GM21576 (cell line): ENCODE measurements around the gene TOB1.

Source experiments
- ATAC-seq: cut with Tn5 transposase; IDR thresholded peaks from one replicate; pipeline ENCODE4 v1.9.1; 2021; ENCODE audit warnings: mild to moderate bottlenecking, moderate library complexity; ENCODE audit not compliant: unreplicated experiment

Gene TOB1

DNA sequence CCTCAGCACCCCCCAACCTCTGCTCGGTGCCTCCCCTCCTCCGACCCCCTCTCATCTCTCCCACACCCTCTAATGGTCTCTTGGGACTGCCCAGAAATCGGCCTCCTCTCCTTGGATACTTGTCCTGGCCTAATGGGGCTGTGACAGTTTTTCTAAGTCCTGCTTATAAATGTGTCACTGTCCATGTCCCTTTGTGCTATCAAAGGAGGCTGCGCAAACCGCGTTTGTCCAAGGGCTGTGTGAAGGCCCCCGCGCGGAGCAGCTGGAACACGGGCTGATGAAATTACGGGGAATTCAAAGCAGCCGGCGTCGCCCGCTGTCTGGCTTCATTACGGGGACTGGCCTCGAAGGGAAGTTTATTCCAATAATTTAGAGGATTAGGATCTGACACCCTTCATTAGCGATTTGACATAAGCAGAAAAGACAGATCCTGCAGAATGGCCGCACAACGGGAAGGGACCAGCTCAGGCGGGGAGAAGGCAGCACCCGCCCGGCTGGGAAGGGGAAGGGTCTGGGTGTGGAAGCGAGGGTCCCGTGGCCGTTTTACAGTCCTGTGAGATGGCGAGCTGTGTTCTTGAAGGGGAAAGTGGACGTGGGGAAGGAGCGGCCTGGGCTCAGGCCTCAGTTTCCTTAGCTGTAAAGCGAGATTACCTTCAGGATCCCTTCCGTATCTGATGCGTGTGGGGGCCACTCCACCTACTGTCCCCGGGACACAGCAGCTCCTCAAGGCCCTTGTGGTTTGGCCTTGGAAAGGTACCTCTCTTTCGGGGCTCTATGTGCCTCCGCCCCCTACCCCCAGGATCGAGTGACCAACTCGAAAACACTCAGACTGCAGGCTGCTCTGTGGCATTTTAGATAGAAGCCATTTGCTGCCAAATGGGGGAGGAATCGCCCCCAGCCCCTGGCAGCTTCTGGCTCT lies 32.4 kb downstream of the TOB1 start:
- no peak for ATAC-seq

GRCh38 chr17:50832864-50833381 lies 33.2 kb downstream of the TOB1 start:
- no peak for ATAC-seq

DNA sequence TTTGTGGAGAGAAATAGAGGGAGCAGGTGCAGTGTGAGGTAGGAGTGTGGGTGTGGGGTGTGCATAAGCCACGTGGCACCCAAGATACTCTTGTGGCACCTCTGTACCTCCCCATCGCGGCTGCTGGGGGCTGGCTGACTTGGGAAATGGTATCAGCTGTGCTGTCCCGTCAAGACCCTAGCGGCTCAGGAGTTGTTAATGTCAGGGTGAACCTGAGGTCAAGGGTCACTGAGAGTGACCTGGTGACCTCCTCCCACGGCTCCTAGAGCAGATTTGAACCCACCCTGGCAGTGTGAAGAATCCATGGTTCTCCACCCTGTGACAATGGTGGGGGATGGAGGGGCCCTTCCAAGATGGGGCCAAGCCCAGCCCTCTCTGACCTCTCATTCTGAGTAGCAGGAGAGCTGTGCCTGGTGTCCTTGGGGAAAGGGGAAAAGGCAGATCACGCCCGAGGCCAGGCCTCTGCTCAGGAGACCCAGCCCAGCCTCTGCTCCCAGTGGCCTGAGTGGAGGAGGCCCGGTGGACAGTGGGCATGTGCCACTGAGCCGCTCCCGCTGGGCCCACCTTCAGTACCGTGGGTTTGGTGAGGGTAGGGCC lies 33.8 kb downstream of the TOB1 start:
- no peak for ATAC-seq

DNA sequence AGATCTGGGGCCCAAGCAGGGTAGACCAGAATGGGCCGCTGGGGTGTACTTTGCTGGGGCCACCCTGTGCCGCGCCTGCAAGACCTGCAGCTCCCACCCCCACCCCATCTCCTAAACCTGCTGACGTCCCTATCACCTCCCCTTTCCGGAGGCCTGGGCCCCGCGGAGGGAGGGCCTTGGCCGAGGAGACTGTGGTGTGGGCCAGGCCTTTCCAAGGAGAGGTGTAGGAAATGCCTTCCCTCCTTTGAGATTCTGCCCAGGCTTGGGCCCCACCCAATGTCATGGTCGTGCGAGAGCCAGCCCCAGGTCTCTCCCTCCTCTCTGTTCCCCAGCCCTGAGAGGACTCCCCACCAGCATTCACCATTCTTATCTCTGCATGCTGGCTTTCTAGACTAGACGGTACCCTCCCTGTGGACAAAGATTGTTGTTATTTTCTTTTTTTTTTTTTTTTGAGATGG lies 34.7 kb downstream of the TOB1 start:
- no peak for ATAC-seq

- no peak for ATAC-seq
Measured at GRCh38 chr17:50830994-50831393, 35.2 kb downstream of the TOB1 start.

- no peak for ATAC-seq
Measured at GRCh38 chr17:50830352-50830751, 35.8 kb downstream of the TOB1 start.

GRCh38 chr17:50829332-50829731 lies 36.8 kb downstream of the TOB1 start:
- no peak for ATAC-seq

- peak; percentile 86 for ATAC-seq
Measured at GRCh38 chr17:50828508-50829170, 37.5 kb downstream of the TOB1 start.

- ATAC-seq: no peak
Measured at GRCh38 chr17:50825188-50825587, 41.0 kb downstream of the TOB1 start.

GRCh38 chr17:50824429-50824828 lies 41.7 kb downstream of the TOB1 start:
- ATAC-seq: no peak

GRCh38 chr17:50822550-50822949 lies 43.6 kb downstream of the TOB1 start:
- no peak for ATAC-seq

DNA sequence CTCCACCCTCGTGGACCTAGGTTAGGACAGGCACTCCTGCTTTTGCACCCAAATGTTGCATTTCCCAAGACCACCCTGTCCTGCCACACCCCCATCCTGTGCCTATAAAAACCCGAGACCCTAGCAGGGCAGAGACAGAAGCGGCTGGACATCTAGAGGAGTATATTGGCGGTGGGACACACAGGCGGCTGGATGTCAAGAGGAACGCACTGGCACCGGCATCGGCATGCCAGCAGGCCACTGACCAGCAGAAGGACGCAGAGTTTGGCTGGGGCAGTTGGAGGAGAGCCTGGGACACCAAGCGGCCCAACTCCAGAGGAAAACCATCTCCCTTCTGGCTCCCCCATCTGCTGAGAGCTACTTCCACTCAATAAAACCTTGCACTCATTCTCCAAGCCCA lies 45.5 kb downstream of the TOB1 start:
- ATAC-seq: no peak

GRCh38 chr17:50818921-50819657 lies 47.1 kb downstream of the TOB1 start:
- ATAC-seq: no peak

- ATAC-seq: no peak
Measured at GRCh38 chr17:50818261-50818660, 47.9 kb downstream of the TOB1 start.

GRCh38 chr17:50817838-50818237 lies 48.3 kb downstream of the TOB1 start:
- no peak for ATAC-seq

- no peak for ATAC-seq
Measured at GRCh38 chr17:50816771-50817751, 49.1 kb downstream of the TOB1 start.

- ATAC-seq: no peak
Measured at GRCh38 chr17:50816271-50816670, 49.9 kb downstream of the TOB1 start.

DNA sequence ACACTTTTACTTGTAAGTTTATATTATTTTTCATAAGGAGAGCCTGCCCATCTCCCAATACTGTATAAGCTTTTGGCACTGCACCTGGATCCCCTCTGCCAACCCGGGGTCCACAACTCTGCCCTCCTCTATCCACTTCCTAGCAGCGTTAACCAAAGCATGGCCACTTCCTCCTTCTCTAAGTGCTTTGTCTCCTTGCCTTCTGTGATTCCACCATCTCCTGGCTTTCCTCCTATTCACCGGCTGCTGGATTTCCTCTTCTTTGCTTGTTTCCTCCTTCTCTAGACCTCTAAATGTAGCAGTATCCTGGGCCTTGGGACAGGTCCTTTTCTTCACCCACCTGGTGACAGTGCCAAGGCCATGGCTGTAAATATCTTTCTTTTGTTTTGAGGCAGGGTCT lies 50.8 kb downstream of the TOB1 start:
- no peak for ATAC-seq

DNA sequence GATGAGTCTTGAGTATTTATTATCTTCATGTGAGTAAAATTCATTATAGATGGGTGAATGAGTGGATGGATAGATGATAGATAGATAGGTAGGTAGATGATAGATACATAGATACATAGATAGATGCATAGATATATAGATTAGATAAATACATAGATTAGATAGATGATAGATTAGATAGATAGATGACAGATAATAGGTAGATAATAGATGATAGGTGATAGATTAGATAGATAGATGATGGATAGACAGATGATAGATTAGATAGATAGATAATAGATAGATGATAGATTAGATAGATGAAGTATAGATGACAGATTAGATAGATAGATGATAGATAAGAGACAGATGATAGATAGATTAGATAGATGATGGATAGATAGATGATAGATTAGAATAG lies 52.6 kb downstream of the TOB1 start:
- ATAC-seq: no peak
